PFSK-1 (cell line): ENCODE data around the gene PRRC2B.

Experiments used
- FOXP2 ChIP-seq: optimal IDR thresholded peaks from 2 replicates; pipeline ENCODE3; 2011; ENCODE audit warnings: borderline replicate concordance, control low read depth, inconsistent platforms; ENCODE audit not compliant: insufficient read depth; ENCODE audit errors: extremely low read length, extremely low read depth
- POLR2AphosphoS5 ChIP-seq: IDR thresholded peaks from 2 replicates; pipeline ENCODE4 v1.6.1; 2012; ENCODE audit warnings: low read depth, mild to moderate bottlenecking, control low read depth, low read length, moderate library complexity
- REST ChIP-seq, 2 experiments: IDR thresholded peaks; 2 replicates each; pipeline versions ENCODE4 v1.6.1 to v1.8.0; 2011 to 2012; ENCODE audit warnings: low read depth in 2 of 2, low read length in 2 of 2, control low read depth in 1 of 2, inconsistent platforms in 1 of 2, mild to moderate bottlenecking in 1 of 2, moderate library complexity in 1 of 2; ENCODE audit not compliant: insufficient read depth in 1 of 2
- SIN3A ChIP-seq: IDR thresholded peaks from 2 replicates; pipeline ENCODE4 v1.6.1; 2012; ENCODE audit warnings: mild to moderate bottlenecking, low read length, moderate library complexity, borderline replicate concordance; ENCODE audit not compliant: insufficient read depth
- TAF1 ChIP-seq: IDR thresholded peaks from 2 replicates; pipeline ENCODE4 v1.6.1; 2012; ENCODE audit warnings: low read length, control low read depth, borderline replicate concordance; ENCODE audit not compliant: insufficient read depth

DNA sequence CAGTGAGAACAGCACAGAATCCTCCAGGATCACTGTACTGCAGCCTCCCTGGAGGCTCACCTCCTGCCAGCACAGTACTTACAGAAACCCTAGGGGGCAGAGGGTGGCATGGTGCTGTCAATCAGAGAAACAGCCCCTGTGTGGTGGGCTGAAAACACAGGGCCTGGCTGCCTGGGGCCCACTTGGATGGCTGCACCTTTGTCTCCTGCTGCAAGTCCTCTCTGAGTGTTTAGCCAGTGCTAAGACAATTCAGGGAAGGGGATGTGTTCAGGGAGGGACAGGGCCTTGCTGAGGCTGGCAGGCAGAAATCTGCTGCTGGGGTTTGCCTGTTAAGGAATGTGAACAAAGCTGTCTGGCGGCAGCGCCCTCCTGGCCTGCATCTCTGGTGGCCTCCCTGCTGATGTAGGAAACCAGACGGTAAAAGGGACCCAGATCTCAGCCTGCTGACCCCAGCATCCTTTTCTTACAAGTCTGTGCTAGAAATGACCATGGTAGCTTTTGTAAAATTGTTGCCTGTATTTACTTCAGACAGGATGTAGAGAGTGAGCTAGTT is 39.5 kb downstream of the PRRC2B start:
- TF ChIP-seq REST (IDR thresholded peaks at IDR 0.05; ENCODE audit: insufficient read depth in 1 of 2, low read depth in 2 of 2, low read length in 2 of 2) (no peak), TAF1 (no peak), POLR2AphosphoS5 (no peak), SIN3A (no peak), FOXP2 (no peak)
